ENCODE data around the gene IL17F. TPM values are rescaled to one million over a fixed set of nuclear protein-coding genes. Genes with fewer than 3 reads are reported as not detected.

IL17F gene
- total RNA-seq, 2 donors from 2014 or later, result 0.32 TPM; not detected in 1

DNA sequence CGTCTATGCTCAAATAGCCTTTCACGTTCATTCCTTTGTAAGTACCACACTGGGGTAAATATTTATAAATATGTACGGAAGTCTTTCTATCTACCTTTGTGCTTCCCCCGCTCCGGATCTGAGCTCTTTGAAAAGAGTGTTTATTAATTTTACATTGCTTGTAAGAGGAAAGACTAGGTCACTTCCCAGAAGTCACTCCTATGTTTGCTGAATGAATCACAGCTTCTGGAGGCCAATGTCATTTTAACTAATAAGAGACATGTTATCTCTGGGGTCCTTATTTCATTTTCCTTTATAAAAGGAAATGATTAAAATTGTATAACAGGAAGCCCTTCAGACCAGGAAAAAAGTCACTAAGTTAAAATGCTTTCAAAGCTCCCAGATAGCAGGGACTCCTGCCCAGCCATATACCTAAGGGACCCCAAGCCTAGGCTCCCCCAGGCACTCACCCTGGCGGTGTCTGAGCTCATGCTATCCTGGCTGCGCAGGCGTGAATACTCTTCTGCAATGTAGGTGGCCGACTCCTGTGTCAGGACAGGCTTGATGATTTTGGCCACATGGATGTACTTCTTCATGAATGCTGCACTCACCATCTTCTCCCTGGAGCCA, 27.7 kb upstream of the IL17F start:
- no peak overlapping the region for H3K27ac ChIP-seq
- H3K27me3 ChIP-seq, result no peaks in the 10 kb centered on the region
- TF ChIP-seq, protein P1, sequence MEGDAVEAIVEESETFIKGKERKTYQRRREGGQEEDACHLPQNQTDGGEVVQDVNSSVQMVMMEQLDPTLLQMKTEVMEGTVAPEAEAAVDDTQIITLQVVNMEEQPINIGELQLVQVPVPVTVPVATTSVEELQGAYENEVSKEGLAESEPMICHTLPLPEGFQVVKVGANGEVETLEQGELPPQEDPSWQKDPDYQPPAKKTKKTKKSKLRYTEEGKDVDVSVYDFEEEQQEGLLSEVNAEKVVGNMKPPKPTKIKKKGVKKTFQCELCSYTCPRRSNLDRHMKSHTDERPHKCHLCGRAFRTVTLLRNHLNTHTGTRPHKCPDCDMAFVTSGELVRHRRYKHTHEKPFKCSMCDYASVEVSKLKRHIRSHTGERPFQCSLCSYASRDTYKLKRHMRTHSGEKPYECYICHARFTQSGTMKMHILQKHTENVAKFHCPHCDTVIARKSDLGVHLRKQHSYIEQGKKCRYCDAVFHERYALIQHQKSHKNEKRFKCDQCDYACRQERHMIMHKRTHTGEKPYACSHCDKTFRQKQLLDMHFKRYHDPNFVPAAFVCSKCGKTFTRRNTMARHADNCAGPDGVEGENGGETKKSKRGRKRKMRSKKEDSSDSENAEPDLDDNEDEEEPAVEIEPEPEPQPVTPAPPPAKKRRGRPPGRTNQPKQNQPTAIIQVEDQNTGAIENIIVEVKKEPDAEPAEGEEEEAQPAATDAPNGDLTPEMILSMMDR (IDR thresholded peaks at IDR 0.05), result no peak
- H3K4me3 ChIP-seq, result no peak overlapping the region
- peaks cover 14% of the 10 kb centered on the region for H3K36me3 ChIP-seq
- H3K9ac ChIP-seq (ENCODE audit: low read depth in 2 of 2, low read length in 2 of 2), result no peak overlapping the region
- no peak for DNase-seq
- no peaks in the 10 kb centered on the region for H3K9me3 ChIP-seq
- intact Hi-C loops (cut with DNase I), result no loop called here
- no peaks in the 10 kb centered on the region for H3K4me1 ChIP-seq

DNA sequence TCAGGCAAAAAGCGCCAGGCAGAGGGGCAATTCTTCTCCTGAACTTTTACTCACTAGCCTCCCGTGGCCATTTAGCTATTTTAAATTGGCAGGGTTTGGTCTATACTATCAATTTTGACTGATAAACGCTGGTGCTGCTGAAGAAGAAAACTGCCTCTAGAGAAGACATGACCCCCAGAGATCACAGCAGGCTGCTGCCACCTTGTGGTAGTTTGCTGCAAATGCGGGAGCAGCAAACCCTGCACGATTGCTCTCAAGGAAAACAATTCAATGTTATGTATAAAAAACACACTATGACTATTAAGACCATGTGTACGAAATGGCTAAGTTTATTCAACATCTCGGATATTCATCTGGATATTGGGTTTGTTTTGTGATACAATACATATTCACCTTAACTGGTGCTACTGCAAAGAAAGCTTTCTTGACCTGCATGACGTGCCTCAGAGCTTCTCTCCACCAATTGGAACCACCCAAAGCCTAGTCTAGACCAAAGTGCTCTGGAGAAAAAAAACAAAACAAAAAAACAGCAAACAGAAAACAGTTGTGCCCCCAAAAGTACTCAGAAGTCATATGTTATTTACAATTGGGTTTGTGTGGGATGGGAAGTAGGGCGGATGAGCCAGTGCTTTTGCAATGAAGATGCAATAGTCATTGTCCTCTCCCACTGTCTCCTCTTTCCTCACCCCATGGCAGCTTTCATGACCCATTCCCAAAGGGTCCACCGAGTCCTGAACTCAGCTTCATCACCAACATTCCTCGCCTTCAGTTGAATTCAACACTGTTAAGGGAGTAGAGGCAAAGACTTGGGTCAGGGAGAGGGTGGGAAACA, 19.6 kb upstream of the IL17F start:
- Histone ChIP-seq H3K36me3 (peaks cover 7% of the 10 kb centered on the region), H3K27me3 (no peaks in the 10 kb centered on the region), H3K4me1 (no peaks in the 10 kb centered on the region), H3K4me3 (no peak overlapping the region), H3K9me3 (no peaks in the 10 kb centered on the region), H3K9ac (ENCODE audit: low read depth in 2 of 2, low read length in 2 of 2) (no peak overlapping the region), H3K27ac (no peak overlapping the region)
- peak; percentile 56 for DNase-seq
- TF ChIP-seq, protein P1 (IDR thresholded peaks at IDR 0.05), result peak; percentile 88
- intact Hi-C loops (cut with DNase I), result loop anchor here (10.0 kb wide), 1 partner anchor 99 kb away; no protein-coding TSS in a partner anchor

DNA sequence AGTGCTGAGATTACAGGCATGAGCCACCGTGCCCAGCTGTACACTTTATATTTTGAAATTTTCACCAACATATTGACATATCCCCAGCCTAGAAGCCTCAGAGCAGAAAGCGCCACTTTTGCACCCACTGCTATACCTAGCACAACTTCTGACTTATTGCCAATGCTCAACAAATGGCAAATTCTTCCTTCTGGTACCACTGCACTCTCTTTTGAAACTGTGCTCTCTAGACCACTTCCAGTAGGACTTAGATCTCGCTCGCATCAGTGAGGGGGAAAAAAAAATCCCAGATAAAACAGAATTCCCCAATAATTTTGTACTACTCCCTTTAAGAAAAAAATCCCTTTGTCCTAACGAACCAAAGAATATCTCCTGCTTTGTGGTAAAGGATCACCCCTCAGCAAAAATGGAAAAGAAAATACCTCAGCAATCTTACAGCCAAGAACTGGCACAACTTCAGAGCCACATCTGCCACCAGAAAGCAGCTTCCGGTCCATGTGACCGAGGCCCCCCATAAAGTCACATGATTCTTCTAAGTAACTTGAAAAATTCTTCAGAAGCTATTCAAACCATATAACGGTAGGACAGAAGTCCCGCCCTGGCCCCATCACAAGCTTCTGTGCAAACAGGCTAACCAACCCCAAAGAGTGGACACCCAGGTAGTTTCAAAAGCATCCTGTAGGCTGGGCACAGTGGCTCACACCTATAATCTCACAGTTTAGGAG, 18.5 kb upstream of the IL17F start:
- intact Hi-C loops (cut with DNase I), result loop anchor here (10.0 kb wide), 1 partner anchor 98 kb away; no protein-coding TSS in a partner anchor
- no peaks in the 10 kb centered on the region for H3K27me3 ChIP-seq
- no peaks in the 10 kb centered on the region for H3K9me3 ChIP-seq

DNA sequence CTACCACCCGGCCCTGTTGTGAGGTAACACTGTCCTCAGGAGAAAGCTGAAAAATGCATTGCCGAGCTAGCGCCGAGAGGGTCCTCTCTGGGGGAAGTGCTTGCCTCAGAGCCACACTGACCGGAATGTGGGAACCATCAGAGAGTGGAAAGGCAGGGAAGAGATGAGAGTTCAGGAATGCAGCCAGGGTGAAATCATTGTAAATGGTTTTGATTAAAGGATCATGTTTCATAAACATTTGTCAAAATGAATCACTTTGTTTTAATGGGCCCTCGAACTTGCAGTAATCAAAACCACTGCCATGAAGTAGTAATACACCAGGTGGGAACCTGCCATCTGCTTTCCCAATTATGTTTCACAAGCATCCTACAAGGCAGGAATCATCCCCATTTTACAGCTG, 16.9 kb upstream of the IL17F start:
- no peak for DNase-seq
- TF ChIP-seq, protein P1 (IDR thresholded peaks at IDR 0.05), result no peak
- Histone ChIP-seq H3K27me3 (no peaks in the 10 kb centered on the region), H3K9me3 (no peaks in the 10 kb centered on the region), H3K4me1 (no peaks in the 10 kb centered on the region), H3K27ac (no peak overlapping the region), H3K4me3 (no peak overlapping the region), H3K9ac (ENCODE audit: low read depth in 2 of 2, low read length in 2 of 2) (no peak overlapping the region), H3K36me3 (no peaks in the 10 kb centered on the region)
- intact Hi-C loops (cut with DNase I), result loop anchor here (10.0 kb wide), 1 partner anchor 96 kb away; no protein-coding TSS in a partner anchor

More for the DNA sequence above, 18.5 kb upstream of the IL17F start:
- H3K9ac ChIP-seq (ENCODE audit: low read depth in 2 of 2, low read length in 2 of 2), result no peak overlapping the region
- no peak overlapping the region for H3K4me3 ChIP-seq
- H3K4me1 ChIP-seq, result no peaks in the 10 kb centered on the region
- peaks cover 7% of the 10 kb centered on the region for H3K36me3 ChIP-seq
- TF ChIP-seq, protein P1 (IDR thresholded peaks at IDR 0.05), result no peak
- no peak overlapping the region for H3K27ac ChIP-seq
- DNase-seq, result no peak

DNA sequence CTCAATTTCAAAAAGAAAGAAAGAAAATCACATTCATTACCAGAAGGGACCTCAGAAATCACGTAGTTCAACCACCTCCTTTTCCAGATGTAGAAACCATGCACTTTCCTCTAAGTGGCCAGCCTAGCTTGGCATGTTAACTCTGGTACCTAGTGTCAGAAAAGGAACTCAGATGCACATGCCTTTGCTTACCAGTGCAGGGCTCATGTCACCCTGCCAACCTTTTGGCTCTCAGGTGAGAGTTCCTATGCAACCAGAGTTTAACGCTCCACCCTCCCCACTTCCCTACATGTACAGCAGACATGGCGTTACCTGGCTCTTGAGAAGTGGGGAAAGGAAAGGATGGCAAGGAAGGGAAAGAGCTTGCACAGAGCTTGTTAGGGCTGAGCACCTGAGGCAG, 16.3 kb upstream of the IL17F start:
- Histone ChIP-seq H3K36me3 (no peaks in the 10 kb centered on the region), H3K27ac (no peak overlapping the region), H3K4me1 (no peaks in the 10 kb centered on the region), H3K27me3 (no peaks in the 10 kb centered on the region), H3K9me3 (no peaks in the 10 kb centered on the region), H3K9ac (ENCODE audit: low read depth in 2 of 2, low read length in 2 of 2) (no peak overlapping the region), H3K4me3 (no peak overlapping the region)
- no peak for DNase-seq
- intact Hi-C loops (cut with DNase I), result loop anchor here (10.0 kb wide), 1 partner anchor 96 kb away; no protein-coding TSS in a partner anchor
- TF ChIP-seq, protein P1 (IDR thresholded peaks at IDR 0.05), result no peak

All from colonic mucosa (tissue), 4 donors.